Activated B cell treated with CpG ODN at 0.5 μM for 24 hours (primary cell): ENCODE data around the gene PHACTR1. TPM values are rescaled to one million over a fixed set of nuclear protein-coding genes. Genes with fewer than 3 reads are reported as not detected.

ENCODE experiments used
- ATAC-seq: fragments of 200-7000 bp; cut with Tn5 transposase; one replicate; pipeline ENCODE4 v1.10.0; 2021; ENCODE audit warnings: low read depth, mild to moderate bottlenecking, moderate library complexity
- CTCF ChIA-PET: fragments of 350-600 bp; sonication (Branson Sonifier 250); formaldehyde crosslinking; loops from one replicate; lab custom pipeline; 2021; ENCODE audit warnings: antibody characterized with exemption; lab: Charles Lee
- POLR2A ChIA-PET: fragments of 350-600 bp; sonication (Branson Sonifier 250); formaldehyde crosslinking; loops from one replicate; lab custom pipeline; 2021; ENCODE audit warnings: antibody characterized with exemption; lab: Charles Lee
- DNase-seq: peaks from one replicate; pipeline ENCODE4 v3.0.0; 2022
- H3K27ac Mint-ChIP-seq: one replicate; pipeline ENCODE4 v1.8.0; 2020; ENCODE audit warnings: mixed read lengths
- H3K27me3 Mint-ChIP-seq: one replicate; pipeline ENCODE4 v1.8.0; 2021; ENCODE audit warnings: mixed read lengths
- H3K36me3 Mint-ChIP-seq: one replicate; pipeline ENCODE4 v1.8.0; 2021; ENCODE audit warnings: low read depth, mixed read lengths
- H3K4me1 Mint-ChIP-seq: one replicate; pipeline ENCODE4 v1.8.0; 2021; ENCODE audit warnings: mixed read lengths
- H3K4me3 Mint-ChIP-seq: one replicate; pipeline ENCODE4 v1.8.0; 2020; ENCODE audit warnings: mild to moderate bottlenecking, mixed read lengths
- H3K9me3 Mint-ChIP-seq: one replicate; pipeline ENCODE4 v1.8.0; 2020; ENCODE audit warnings: mixed read lengths
- intact Hi-C: fragments of 100-400 bp; cut with micrococcal nuclease; formaldehyde crosslinking; loops from one replicate; pipeline ENCODE4 v1.15.1; 2024
- total RNA-seq: library from RNA; stranded (reverse); gene quantifications from 2 replicates; pipeline ENCODE4 v1.2.3, GENCODE V29; 2022
- TF ChIP-seq, protein P1 (sequence below): fragments of 200-600 bp; IDR thresholded peaks from one replicate; pipeline ENCODE4 v1.8.0; 2022; ENCODE audit warnings: antibody characterized with exemption, mild to moderate bottlenecking

Gene PHACTR1
- total RNA-seq, 1 donor from 2014 or later: 115 TPM

DNA sequence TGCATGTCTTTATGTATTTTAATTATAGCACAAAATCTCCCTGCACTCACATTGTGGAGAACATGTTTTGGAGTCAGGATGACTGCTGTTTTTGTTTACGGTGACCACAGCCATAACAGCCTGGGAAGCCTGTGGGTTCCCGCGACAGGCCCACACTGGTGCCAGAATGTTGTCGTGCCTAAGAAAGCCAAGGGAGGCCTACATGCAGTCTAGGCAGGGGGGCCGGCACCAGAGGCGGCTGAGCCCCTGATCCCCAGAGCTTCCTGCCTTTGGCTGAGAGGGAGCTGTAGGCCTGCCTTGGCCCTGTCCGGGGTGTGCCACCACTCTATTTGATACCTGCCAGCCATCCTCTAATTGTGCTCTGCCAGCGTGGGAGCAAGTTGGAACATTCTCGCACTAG, 565.1 kb downstream of the PHACTR1 start:
- CTCF ChIA-PET: no interaction called here
- intact Hi-C loops: no loop called here
- Mint-ChIP-seq H3K36me3 (peaks cover 93% of the 10 kb centered on the region), H3K4me1 (peaks cover 83% of the 10 kb centered on the region), H3K27me3 (no peaks in the 10 kb centered on the region), H3K9me3 (peaks cover 2% of the 10 kb centered on the region), H3K4me3 (no peak overlapping the region), H3K27ac (peak overlapping the region; percentile 43)
- TF ChIP-seq, protein P1, sequence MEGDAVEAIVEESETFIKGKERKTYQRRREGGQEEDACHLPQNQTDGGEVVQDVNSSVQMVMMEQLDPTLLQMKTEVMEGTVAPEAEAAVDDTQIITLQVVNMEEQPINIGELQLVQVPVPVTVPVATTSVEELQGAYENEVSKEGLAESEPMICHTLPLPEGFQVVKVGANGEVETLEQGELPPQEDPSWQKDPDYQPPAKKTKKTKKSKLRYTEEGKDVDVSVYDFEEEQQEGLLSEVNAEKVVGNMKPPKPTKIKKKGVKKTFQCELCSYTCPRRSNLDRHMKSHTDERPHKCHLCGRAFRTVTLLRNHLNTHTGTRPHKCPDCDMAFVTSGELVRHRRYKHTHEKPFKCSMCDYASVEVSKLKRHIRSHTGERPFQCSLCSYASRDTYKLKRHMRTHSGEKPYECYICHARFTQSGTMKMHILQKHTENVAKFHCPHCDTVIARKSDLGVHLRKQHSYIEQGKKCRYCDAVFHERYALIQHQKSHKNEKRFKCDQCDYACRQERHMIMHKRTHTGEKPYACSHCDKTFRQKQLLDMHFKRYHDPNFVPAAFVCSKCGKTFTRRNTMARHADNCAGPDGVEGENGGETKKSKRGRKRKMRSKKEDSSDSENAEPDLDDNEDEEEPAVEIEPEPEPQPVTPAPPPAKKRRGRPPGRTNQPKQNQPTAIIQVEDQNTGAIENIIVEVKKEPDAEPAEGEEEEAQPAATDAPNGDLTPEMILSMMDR: no peak
- POLR2A ChIA-PET: no interaction called here
- no peak for ATAC-seq
- DNase-seq: no peak

DNA sequence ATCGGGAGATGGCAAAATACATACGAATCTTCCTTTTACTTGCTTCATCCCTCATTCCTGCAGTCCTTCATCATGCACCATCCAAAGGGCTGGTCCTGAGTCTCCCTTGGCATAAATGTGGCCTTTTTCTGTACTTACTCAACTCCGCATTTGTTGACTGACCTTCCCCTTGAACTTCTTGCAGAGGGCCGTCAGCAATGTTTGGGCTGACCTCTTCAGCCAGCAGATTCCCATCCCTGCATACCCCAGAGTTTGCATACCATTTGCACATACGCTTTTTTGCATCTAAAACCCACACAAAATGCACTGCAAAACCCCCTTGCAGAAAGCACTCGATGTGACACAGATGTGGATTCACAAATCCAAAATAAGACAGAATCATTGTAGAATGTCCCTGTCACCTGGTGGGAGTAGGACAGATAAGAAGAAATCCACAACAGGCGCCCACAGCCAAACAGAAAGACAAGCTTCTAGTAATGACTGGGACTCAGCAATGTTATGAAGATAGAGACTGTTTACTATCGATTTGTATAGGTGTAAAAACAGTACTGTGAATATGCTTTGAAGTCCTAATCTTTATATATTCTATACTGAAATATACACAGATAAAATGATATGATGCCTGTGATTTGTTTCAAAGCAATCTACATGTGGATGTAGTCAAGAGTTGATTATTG, 566.0 kb downstream of the PHACTR1 start:
- DNase-seq: peak; percentile 2
- no peak for ATAC-seq
- CTCF ChIA-PET: interaction anchor here (0.6 kb wide), 1 partner anchor 46 kb away, joined by 3 read pairs; no protein-coding TSS in a partner anchor
- Mint-ChIP-seq H3K27me3 (no peaks in the 10 kb centered on the region), H3K27ac (peak overlapping the region; percentile 43), H3K36me3 (peaks cover 93% of the 10 kb centered on the region), H3K4me1 (peaks cover 83% of the 10 kb centered on the region), H3K9me3 (peaks cover 2% of the 10 kb centered on the region), H3K4me3 (no peak overlapping the region)
- TF ChIP-seq, protein P1: no peak
- POLR2A ChIA-PET: interaction anchor here (0.6 kb wide), 1 partner anchor 65 kb away, joined by 4 read pairs; no protein-coding TSS in a partner anchor
- intact Hi-C loops: no loop called here

DNA sequence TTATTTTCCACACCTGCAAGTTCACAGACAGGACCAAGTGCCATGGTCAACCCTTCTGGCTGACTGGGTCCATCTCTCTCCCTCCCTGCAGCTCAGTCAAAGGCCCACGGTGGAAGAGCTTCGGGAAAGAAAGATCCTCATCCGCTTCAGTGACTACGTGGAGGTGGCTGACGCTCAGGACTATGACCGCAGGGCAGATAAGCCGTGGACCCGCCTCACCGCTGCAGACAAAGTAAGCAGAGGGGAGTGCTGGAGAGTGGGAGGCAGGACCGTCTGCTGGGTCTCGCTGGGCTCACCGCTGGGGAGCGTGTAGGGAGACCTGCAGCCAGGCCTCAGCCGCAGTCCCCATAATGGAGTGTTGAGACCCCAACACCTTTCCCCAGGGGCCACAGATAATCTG, 566.8 kb downstream of the PHACTR1 start:
- TF ChIP-seq, protein P1: no peak
- Mint-ChIP-seq H3K27ac (peak overlapping the region; percentile 50), H3K4me3 (no peak overlapping the region), H3K36me3 (peaks cover 93% of the 10 kb centered on the region), H3K27me3 (no peaks in the 10 kb centered on the region), H3K4me1 (peaks cover 78% of the 10 kb centered on the region), H3K9me3 (peaks cover 2% of the 10 kb centered on the region)
- intact Hi-C loops: no loop called here
- ChIA-PET CTCF (interaction anchor here (0.6 kb wide), 1 partner anchor 46 kb away, joined by 3 read pairs; no protein-coding TSS in a partner anchor), POLR2A (interaction anchor here (0.6 kb wide), 1 partner anchor 21 kb away, joined by 4 read pairs; no protein-coding TSS in a partner anchor)
- ATAC-seq (no peak), DNase-seq (no peak)

DNA sequence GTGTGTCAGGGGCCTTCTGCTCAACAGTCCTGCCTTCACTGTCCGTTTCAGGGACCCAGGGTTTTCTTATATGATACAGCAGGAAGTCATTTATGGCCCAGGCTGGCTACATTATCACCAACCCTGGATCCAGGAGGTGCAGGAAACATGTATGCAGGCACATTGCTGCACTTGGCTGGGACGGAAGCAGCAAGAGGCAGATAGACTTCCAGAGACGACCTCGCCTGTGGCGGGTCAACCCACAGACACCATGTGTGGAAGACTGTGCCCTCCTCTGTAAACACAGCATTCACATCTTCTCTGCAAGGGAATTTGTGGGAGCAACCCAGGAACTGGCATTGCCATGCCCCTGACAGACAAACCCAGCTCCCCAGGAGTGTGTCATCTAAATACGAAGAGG, 568.1 kb downstream of the PHACTR1 start:
- Mint-ChIP-seq H3K9me3 (peaks cover 2% of the 10 kb centered on the region), H3K4me1 (peaks cover 78% of the 10 kb centered on the region), H3K36me3 (peaks cover 93% of the 10 kb centered on the region), H3K4me3 (no peak overlapping the region), H3K27ac (peak overlapping the region; percentile 59), H3K27me3 (no peaks in the 10 kb centered on the region)
- DNase-seq (no peak), ATAC-seq (no peak)
- POLR2A ChIA-PET: interaction anchor here (1.9 to 4.7 kb wide), 5 partner anchors 10 to 44 kb away, joined by 5 to 56 read pairs (median 15); partner anchors contain the start of gene TBC1D7
- CTCF ChIA-PET: interaction anchor here (0.9 to 2.0 kb wide), 4 partner anchors 10 to 90 kb away, joined by 3 to 12 read pairs (median 4); no protein-coding TSS in a partner anchor
- TF ChIP-seq, protein P1: no peak
- intact Hi-C loops: no loop called here

DNA sequence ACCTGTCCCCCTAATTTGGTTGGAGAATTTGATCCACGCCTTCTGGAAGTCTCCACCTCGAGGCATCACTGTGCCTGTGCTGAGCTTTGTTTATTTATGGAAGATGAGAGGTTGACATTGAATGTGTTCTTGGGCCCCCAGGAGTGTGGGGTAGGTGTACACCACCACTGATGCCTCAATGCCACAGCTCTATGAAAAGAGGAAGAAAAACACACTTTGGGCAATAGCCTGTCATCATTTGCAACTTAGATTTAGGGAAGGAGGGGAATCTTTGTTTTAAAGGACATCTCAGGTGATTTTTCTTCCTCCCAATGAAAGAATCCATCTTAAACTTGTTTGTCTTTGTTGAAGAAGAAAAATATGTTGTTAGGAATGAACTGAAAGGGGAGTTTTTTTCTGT, 569.1 kb downstream of the PHACTR1 start:
- peak overlapping the region; percentile 39 for H3K4me3 Mint-ChIP-seq
- H3K27ac Mint-ChIP-seq: peak overlapping the region; percentile 59
- ATAC-seq: peak; percentile 53
- DNase-seq: no peak
- intact Hi-C loops: loop anchor here (1.0 kb wide), 2 partner anchors 11 to 14 kb away; no protein-coding TSS in a partner anchor
- ChIA-PET CTCF (interaction anchor here (0.7 to 2.0 kb wide), 6 partner anchors 11 to 374 kb away, joined by 3 to 12 read pairs (median 3); no protein-coding TSS in a partner anchor), POLR2A (interaction anchor here (0.7 to 4.7 kb wide), 8 partner anchors 9 to 330 kb away, joined by 3 to 56 read pairs (median 10); partner anchors contain the start of genes NOL7 and TBC1D7)
- peaks cover 71% of the 10 kb centered on the region for H3K4me1 Mint-ChIP-seq
- TF ChIP-seq, protein P1: no peak
- H3K9me3 Mint-ChIP-seq: peaks cover 2% of the 10 kb centered on the region
- H3K27me3 Mint-ChIP-seq: no peaks in the 10 kb centered on the region
- H3K36me3 Mint-ChIP-seq: peaks cover 90% of the 10 kb centered on the region
